Measurements from ENCODE around the gene NEU4. TPM values are rescaled to one million over a fixed set of nuclear protein-coding genes. Genes with fewer than 3 reads are reported as not detected.
"Not testable (repeated sequence)": the region's sequence is repeated elsewhere in the genome, so short reads cannot be mapped to it uniquely, and the experiment has no call there.

Gene NEU4
- total and polyA plus RNA-seq, 10 donors: 0.04 to 1.9 (median 0.32) TPM; not detected in 3

DNA sequence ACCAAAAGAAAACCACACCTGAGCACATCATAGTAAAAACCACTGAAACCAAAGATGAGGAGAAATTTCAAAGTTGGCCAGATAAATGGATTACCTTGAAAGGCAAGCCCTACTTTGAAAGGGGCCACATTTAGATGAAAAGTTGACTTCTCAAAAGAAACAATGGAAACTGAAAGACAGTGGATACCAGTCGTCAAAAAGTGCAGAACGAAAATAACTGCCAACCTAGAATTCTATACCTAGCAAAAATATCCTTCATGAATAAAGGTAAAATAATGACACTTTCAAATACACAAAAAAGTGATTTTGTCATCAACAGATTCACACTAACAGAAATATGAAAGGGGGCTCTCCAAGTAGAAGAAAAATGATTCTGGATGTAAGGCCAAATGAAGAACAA, 18.4 kb downstream of the NEU4 start:
- no peak overlapping the region for H3K4me3 ChIP-seq
- H3K27me3 ChIP-seq (replicated peaks in 1 of 7): peaks cover 0 to 12% (median 0%) of the 10 kb centered on the region in 7 donors
- no peak overlapping the region for H3K27ac ChIP-seq
- no peak for TF ChIP-seq POLR2A (IDR thresholded peaks at IDR 0.05)
- no peak for DNase-seq
- no peaks in the 10 kb centered on the region for H3K36me3 ChIP-seq
- peaks cover 0 to 25% (median 20%) of the 10 kb centered on the region in 8 donors for H3K9me3 ChIP-seq
- 68 to 89% (median 82%) methylated on average over 2 of the region's 2 CpGs for WGBS, 5 donors
- intact Hi-C loops (cut with DNase I; ENCODE audit: low total_unique reads): no loop called here
- H3K4me1 ChIP-seq: peaks cover 0 to 1% (median 0%) of the 10 kb centered on the region in 6 donors

DNA sequence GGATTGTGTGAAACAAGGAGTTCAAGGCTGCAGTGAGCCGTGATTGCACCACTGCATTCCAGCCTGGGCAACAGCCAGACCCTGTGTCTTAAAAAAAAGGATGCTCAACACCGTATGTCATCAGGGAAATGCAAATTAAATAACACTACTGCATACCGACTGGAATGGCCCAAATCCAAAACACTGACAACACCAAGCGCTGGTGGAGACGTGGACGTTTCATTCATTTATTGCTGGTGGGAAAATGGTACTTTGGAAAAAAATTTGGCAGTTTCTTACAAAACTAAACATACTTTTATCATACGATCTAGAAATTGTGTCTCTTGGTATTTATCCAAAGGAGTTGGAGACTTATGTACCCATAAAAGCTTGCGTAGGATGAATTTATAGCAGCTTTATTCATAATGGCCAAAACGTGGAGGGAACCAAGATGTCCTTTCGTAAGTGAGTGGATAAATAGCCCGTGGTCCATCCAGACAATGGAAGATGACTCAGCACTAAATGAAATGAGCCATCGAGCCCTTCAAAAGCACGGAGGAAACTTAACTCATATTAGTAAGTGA, 24.2 kb downstream of the NEU4 start:
- TF ChIP-seq POLR2A (IDR thresholded peaks at IDR 0.05) (no peak), POLR2AphosphoS5 (IDR thresholded peaks at IDR 0.05) (no peak)
- TF ChIP-seq, protein P1, sequence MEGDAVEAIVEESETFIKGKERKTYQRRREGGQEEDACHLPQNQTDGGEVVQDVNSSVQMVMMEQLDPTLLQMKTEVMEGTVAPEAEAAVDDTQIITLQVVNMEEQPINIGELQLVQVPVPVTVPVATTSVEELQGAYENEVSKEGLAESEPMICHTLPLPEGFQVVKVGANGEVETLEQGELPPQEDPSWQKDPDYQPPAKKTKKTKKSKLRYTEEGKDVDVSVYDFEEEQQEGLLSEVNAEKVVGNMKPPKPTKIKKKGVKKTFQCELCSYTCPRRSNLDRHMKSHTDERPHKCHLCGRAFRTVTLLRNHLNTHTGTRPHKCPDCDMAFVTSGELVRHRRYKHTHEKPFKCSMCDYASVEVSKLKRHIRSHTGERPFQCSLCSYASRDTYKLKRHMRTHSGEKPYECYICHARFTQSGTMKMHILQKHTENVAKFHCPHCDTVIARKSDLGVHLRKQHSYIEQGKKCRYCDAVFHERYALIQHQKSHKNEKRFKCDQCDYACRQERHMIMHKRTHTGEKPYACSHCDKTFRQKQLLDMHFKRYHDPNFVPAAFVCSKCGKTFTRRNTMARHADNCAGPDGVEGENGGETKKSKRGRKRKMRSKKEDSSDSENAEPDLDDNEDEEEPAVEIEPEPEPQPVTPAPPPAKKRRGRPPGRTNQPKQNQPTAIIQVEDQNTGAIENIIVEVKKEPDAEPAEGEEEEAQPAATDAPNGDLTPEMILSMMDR (IDR thresholded peaks at IDR 0.05 in 8 of 11, conservative IDR thresholded peaks at IDR 0.05 in 3 of 11): no peak
- WGBS, 5 donors: 59 to 69% (median 66%) methylated on average over 13 of the region's 13 CpGs
- H3K9me3 ChIP-seq: peaks cover 0 to 4% (median 1%) of the 10 kb centered on the region in 8 donors
- no peaks in the 10 kb centered on the region for H3K4me1 ChIP-seq
- no peaks in the 10 kb centered on the region for H3K36me3 ChIP-seq
- H3K27ac ChIP-seq: no peak overlapping the region
- intact Hi-C loops (cut with DNase I; ENCODE audit: low total_unique reads): no loop called here
- no peak overlapping the region for H3K4me3 ChIP-seq
- peaks cover 0 to 5% (median 0%) of the 10 kb centered on the region in 7 donors for H3K27me3 ChIP-seq (replicated peaks in 1 of 7)
- no peak for DNase-seq

DNA sequence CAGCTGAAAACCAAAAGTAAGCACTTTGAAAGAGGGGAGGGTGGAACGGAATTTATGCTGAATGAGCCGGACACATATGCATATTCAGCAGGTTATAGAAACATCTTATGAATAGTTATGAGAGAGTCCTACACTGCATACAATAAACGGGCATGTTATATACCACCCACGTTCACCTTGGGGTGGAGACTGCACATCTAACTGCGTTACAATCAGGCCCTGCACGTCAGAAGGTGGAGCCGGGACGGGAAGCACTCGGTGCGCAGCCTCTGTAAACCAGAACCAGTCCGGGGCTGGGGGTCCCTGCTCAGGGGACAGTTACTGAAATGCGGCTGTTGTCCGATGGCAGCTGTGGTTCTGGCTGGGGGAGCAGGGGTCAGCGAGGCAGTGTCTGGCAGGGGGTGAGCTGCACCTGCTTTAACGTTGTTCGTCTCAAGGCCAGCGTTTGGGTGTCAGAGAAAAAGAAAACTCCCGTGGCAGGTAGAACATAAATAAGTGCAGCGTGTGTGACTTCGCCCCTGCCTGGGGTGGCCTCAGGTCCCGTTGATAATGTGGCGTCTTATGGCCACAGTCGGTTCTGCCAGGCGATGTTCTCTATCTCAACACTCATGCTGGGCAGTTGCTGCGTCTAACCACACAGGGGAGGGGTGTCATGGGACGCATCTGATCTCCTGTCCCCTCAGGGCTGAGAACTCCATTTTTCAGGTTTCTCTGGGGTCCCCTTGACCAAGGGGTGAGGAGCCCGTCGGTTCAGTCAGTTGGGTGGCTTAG, 24.9 kb downstream of the NEU4 start:
- 84 to 89% (median 85%) methylated on average over 27 to 28 of the region's 28 CpGs for WGBS, 5 donors
- DNase-seq; H3K36me3 ChIP-seq; H3K27me3 ChIP-seq (replicated peaks in 1 of 7); H3K27ac ChIP-seq; H3K9me3 ChIP-seq; H3K4me1 ChIP-seq; H3K4me3 ChIP-seq; intact Hi-C loops (cut with DNase I; ENCODE audit: low total_unique reads): not testable (repeated sequence)

DNA sequence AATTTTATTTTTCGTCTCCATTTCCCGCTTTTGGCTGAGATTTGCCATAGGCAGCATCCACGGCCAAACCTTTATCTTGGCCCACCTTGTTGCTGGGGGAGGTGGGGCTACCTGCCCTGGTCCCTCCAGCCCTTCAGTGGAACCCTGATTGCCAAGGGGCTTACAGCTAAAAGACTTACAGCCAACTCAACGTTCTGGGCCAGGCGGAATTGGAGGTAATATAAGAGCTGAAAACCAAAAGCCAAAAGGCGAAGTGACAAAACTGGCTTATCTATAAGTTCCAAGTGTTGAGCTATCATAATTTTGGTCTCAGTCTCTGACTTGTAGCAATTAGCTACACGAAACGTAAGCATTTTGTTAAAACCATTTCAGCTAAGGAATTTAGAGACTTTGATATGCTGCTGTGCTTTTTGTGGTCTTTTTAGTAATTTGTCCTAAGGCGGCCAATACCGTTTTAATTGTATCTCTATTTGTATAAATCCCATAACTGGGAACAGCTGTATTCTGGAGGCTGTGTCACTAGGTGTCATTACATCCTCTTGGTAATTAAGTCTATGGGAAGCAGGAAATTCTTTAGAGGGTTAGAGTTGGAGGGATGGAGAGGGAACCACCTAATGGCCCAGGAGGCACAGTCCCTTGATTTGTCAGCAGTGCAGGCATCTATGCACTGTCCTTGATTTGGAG, 25.7 kb downstream of the NEU4 start:
- intact Hi-C loops (cut with DNase I; ENCODE audit: low total_unique reads): no loop called here
- H3K9me3 ChIP-seq: peaks cover 0 to 4% (median 0%) of the 10 kb centered on the region in 8 donors
- H3K27me3 ChIP-seq (replicated peaks in 1 of 7): peaks cover 0 to 5% (median 0%) of the 10 kb centered on the region in 7 donors
- TF ChIP-seq POLR2AphosphoS5 (IDR thresholded peaks at IDR 0.05) (no peak), POLR2A (IDR thresholded peaks at IDR 0.05) (no peak)
- TF ChIP-seq, protein P1 (IDR thresholded peaks at IDR 0.05 in 8 of 11, conservative IDR thresholded peaks at IDR 0.05 in 3 of 11): no peak
- DNase-seq: no peak
- H3K36me3 ChIP-seq: no peaks in the 10 kb centered on the region
- 88 to 96% (median 91%) methylated on average over 10 of the region's 10 CpGs for WGBS, 5 donors
- no peaks in the 10 kb centered on the region for H3K4me1 ChIP-seq
- H3K4me3 ChIP-seq: no peak overlapping the region
- no peak overlapping the region for H3K27ac ChIP-seq

DNA sequence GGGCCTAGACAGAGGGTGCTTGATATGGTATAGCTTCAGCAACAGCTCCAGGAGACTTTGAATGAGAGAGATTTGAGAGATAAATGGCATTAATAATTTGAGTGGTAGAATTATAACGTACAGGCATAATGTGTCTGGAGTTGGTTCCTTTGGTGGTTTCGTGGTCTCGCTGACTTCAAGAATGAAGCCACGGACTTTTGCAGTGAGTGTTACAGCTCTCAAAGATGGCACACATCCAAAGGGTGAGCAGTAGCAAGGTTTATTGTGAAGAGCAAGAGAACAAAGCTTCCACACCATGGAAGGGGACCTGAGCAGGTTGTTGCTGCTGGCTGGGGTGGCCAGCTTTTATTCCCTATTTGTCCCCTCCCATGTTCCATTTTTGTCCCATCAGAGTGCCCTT, 26.6 kb downstream of the NEU4 start:
- intact Hi-C loops (cut with DNase I; ENCODE audit: low total_unique reads): no loop called here
- TF ChIP-seq, protein P1 (IDR thresholded peaks at IDR 0.05 in 8 of 11, conservative IDR thresholded peaks at IDR 0.05 in 3 of 11): no peak
- no peak for TF ChIP-seq POLR2AphosphoS5 (IDR thresholded peaks at IDR 0.05)
- TF ChIP-seq POLR2A (IDR thresholded peaks at IDR 0.05): no peak
- H3K27ac ChIP-seq: no peak overlapping the region
- no peak for DNase-seq
- WGBS, 5 donors: 33 to 54% (median 51%) methylated on average over 4 of the region's 4 CpGs
- peaks cover 0 to 4% (median 0%) of the 10 kb centered on the region in 8 donors for H3K9me3 ChIP-seq
- peaks cover 0 to 5% (median 0%) of the 10 kb centered on the region in 7 donors for H3K27me3 ChIP-seq (replicated peaks in 1 of 7)
- H3K36me3 ChIP-seq: no peaks in the 10 kb centered on the region
- H3K4me1 ChIP-seq: no peaks in the 10 kb centered on the region
- H3K4me3 ChIP-seq: no peak overlapping the region

Measured in spleen (tissue), 11 donors.